ENCODE measurements around the gene SLC39A11. TPM values are rescaled to one million over a fixed set of nuclear protein-coding genes. Genes with fewer than 3 reads are reported as not detected.
A peak's percentile ranks its signal among the peaks of the same experiment; 100 is the strongest.

The SLC39A11 gene
- total RNA-seq, 2 donors from 2014 or later, result 27.8 to 39.6 TPM

DNA sequence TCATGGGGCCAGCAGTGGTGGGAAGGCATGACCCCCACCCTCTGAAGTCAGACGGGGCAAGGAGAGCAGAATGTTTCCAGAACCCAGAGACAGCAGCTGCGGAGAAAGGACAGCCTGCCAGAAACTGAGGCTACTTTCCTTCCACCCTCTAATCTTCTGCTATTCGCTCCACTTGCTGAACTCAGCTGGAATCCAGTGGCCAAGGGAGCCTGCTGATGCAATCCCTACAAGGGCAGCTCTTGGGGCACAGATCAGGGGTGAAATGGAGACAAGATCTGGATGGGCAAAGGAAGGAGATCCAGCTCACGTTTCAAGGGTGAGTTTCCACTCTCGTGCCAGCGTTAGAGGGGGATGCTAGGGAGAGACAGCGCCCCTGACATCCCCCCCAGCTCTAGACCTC, 479.1 kb downstream of the SLC39A11 start:
- Histone ChIP-seq H3K4me3 (no peak overlapping the region), H3K4me1 (peaks cover 55% of the 10 kb centered on the region), H3K27me3 (no peaks in the 10 kb centered on the region), H3K9me3 (no peaks in the 10 kb centered on the region), H3K27ac (peak overlapping the region; percentile 62 to 83 (median 82)), H3K36me3 (replicated peaks in 1 of 2; ENCODE audit: insufficient read depth in 1 of 2, low read depth in 2 of 2) (no peaks in the 10 kb centered on the region)
- DNase-seq, result no peak
- no peak for ATAC-seq
- TF ChIP-seq, protein P1, sequence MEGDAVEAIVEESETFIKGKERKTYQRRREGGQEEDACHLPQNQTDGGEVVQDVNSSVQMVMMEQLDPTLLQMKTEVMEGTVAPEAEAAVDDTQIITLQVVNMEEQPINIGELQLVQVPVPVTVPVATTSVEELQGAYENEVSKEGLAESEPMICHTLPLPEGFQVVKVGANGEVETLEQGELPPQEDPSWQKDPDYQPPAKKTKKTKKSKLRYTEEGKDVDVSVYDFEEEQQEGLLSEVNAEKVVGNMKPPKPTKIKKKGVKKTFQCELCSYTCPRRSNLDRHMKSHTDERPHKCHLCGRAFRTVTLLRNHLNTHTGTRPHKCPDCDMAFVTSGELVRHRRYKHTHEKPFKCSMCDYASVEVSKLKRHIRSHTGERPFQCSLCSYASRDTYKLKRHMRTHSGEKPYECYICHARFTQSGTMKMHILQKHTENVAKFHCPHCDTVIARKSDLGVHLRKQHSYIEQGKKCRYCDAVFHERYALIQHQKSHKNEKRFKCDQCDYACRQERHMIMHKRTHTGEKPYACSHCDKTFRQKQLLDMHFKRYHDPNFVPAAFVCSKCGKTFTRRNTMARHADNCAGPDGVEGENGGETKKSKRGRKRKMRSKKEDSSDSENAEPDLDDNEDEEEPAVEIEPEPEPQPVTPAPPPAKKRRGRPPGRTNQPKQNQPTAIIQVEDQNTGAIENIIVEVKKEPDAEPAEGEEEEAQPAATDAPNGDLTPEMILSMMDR (IDR thresholded peaks at IDR 0.05), result no peak
- TF ChIP-seq POLR2A (IDR thresholded peaks at IDR 0.05), result no peak
- intact Hi-C loops (cut with DNase I), result loop anchor here (10.0 kb wide), 1 partner anchor 61 kb away; no protein-coding TSS in a partner anchor
- 70 to 73% methylated on average over 7 of the region's 7 CpGs for WGBS, 2 donors

DNA sequence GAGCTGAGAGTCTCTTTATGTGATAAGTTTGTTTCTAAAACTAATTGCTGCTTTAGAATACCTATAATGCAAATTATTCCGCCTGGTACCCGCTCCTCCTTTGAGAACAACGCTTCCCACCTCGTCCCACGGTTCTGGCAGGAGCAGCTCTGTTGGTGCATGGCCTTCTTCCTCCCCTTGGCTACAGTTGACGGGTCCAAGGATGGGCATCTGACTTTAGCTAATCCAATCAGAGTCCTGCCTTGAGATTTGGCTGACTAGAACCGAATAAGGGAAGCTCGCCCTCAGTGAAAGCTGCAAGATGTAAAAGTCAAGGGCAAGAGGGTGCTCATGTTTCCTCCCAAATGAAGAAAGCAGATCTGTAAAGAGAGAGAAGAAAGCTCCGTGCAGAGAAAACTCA, 481.3 kb downstream of the SLC39A11 start:
- 67 to 84% methylated on average over 9 of the region's 9 CpGs for WGBS, 2 donors
- H3K9me3 ChIP-seq, result peaks cover 0 to 8% (median 0%) of the 10 kb centered on the region in 3 donors
- ATAC-seq, result no peak
- DNase-seq, result no peak
- intact Hi-C loops (cut with DNase I), result loop anchor here (10.0 kb wide), 1 partner anchor 64 kb away; no protein-coding TSS in a partner anchor
- no peaks in the 10 kb centered on the region for H3K36me3 ChIP-seq (replicated peaks in 1 of 2; ENCODE audit: insufficient read depth in 1 of 2, low read depth in 2 of 2)
- peaks cover 34% of the 10 kb centered on the region for H3K4me1 ChIP-seq
- no peak overlapping the region for H3K27ac ChIP-seq
- H3K27me3 ChIP-seq, result no peaks in the 10 kb centered on the region
- TF ChIP-seq POLR2A (IDR thresholded peaks at IDR 0.05), result no peak
- TF ChIP-seq, protein P1 (IDR thresholded peaks at IDR 0.05), result no peak
- no peak overlapping the region for H3K4me3 ChIP-seq

DNA sequence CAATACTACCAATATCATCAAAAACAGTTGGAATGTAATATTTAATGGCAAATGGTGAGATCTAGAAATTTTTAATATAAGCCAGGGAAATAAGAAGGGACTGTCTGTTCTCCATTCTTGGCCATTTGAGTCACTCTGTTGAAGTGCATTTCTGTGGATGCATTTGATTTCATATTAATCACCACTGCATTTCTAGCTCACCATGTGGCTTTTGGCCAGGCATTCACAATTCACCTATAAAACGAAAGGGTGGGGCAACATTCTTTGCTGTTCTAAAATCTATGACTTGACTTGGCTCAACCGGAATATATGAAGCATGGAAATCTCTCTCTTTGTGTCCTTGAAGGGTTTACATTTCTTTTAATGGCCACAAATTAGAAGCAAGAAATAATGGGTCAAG, 483.0 kb downstream of the SLC39A11 start:
- H3K27me3 ChIP-seq, result no peaks in the 10 kb centered on the region
- ATAC-seq (peak; percentile 83), DNase-seq (peak; percentile 35 to 62 (median 58))
- TF ChIP-seq, protein P1 (IDR thresholded peaks at IDR 0.05), result no peak
- TF ChIP-seq POLR2A (IDR thresholded peaks at IDR 0.05), result no peak
- H3K4me1 ChIP-seq, result peaks cover 34% of the 10 kb centered on the region
- peaks cover 0 to 8% (median 0%) of the 10 kb centered on the region in 3 donors for H3K9me3 ChIP-seq
- intact Hi-C loops (cut with DNase I), result no loop called here
- no peaks in the 10 kb centered on the region for H3K36me3 ChIP-seq (replicated peaks in 1 of 2; ENCODE audit: insufficient read depth in 1 of 2, low read depth in 2 of 2)
- no peak overlapping the region for H3K4me3 ChIP-seq
- peak overlapping the region in 3 of 4 donors; percentile 22 to 74 (median 61) for H3K27ac ChIP-seq
- WGBS, 2 donors, result 33 to 73% methylated on average over 2 of the region's 2 CpGs

DNA sequence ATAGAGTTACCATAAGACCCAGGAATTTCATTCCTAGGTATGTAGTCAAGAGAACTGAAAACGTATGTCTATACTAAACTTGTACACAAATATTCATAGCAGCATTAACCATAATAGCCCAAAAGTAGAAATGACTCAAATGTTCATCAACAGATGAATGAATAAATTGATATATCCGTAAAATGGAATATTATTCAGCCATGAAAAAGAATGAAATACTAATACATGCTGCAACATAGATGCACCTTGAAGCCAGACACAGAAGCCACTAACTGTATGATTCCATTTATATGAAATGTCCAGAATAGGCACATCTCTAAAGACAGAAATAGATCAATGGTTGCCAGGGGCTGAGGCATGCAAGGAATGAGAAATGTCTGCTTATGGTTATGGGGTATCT, 484.1 kb downstream of the SLC39A11 start:
- no peak for DNase-seq
- WGBS, 2 donors, result 66 to 72% methylated on average over 2 of the region's 2 CpGs
- TF ChIP-seq POLR2A (IDR thresholded peaks at IDR 0.05), result no peak
- TF ChIP-seq, protein P1 (IDR thresholded peaks at IDR 0.05), result no peak
- ATAC-seq, result no peak
- Histone ChIP-seq H3K27ac (peak overlapping the region in 3 of 4 donors; percentile 11 to 74 (median 61)), H3K4me3 (no peak overlapping the region), H3K4me1 (peaks cover 24% of the 10 kb centered on the region), H3K36me3 (replicated peaks in 1 of 2; ENCODE audit: insufficient read depth in 1 of 2, low read depth in 2 of 2) (no peaks in the 10 kb centered on the region), H3K27me3 (no peaks in the 10 kb centered on the region), H3K9me3 (peaks cover 0 to 8% (median 0%) of the 10 kb centered on the region in 3 donors)
- intact Hi-C loops (cut with DNase I), result no loop called here

DNA sequence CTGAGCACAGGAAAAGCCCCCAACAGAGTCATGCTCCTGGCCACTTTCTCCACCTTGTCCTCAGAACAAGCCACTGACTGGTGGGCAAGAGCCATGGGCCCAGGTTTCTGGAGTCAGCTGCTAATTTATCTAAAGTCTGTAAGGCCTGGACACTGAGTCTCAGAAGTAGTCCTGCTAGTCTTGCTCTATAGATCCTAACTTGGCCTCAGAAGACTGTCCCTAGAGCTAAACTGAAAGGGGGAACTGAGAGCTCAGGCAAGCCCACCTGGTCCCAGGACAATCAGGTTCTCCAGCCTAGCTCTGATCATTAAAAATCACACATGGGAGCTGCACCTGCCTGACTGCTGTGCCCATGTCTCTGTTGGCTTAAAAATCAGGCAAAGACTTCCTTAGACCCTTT, 485.8 kb downstream of the SLC39A11 start:
- intact Hi-C loops (cut with DNase I), result no loop called here
- H3K9me3 ChIP-seq, result peaks cover 0 to 8% (median 0%) of the 10 kb centered on the region in 3 donors
- TF ChIP-seq POLR2A (IDR thresholded peaks at IDR 0.05), result no peak
- TF ChIP-seq, protein P1 (IDR thresholded peaks at IDR 0.05), result no peak
- H3K27me3 ChIP-seq, result no peaks in the 10 kb centered on the region
- no peak overlapping the region for H3K27ac ChIP-seq
- H3K4me3 ChIP-seq, result no peak overlapping the region
- no peaks in the 10 kb centered on the region for H3K36me3 ChIP-seq (replicated peaks in 1 of 2; ENCODE audit: insufficient read depth in 1 of 2, low read depth in 2 of 2)
- DNase-seq, result no peak
- no peak for ATAC-seq
- peaks cover 27% of the 10 kb centered on the region for H3K4me1 ChIP-seq

Data from body of pancreas (tissue), 4 donors.